Measurements from ENCODE around the gene CFAP210. TPM values are rescaled to one million over a fixed set of nuclear protein-coding genes. Genes with fewer than 3 reads are reported as not detected.
A peak's percentile ranks its signal among the peaks of the same experiment; 100 is the strongest.

Gene CFAP210
- total RNA-seq, 1 donor from 2014 or later = 1.4 TPM

DNA sequence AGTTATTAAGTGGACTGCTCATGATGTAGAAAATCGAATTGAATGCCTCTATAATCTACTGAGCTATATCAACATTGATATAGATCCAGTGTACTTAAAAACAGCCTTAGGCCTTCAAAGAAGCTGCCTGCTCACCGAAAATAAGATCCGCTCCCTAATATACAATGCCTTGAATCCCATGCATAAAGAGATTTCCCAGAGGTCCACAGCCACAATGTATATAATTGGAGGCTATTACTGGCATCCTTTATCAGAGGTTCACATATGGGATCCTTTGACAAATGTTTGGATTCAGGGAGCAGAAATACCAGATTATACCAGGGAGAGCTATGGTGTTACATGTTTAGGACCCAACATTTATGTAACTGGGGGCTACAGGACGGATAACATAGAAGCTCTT lies 41.4 kb upstream of the CFAP210 start:
- TF ChIP-seq CTCF (conservative IDR thresholded peaks at IDR 0.05) = no peak
- peaks cover 20% of the 10 kb centered on the region for H3K36me3 Mint-ChIP-seq
- H3K27ac Mint-ChIP-seq = no peak overlapping the region
- H3K4me1 Mint-ChIP-seq (ENCODE audit: unreplicated experiment) = peaks cover 39% of the 10 kb centered on the region
- DNase-seq (ENCODE audit: extremely low spot score, unreplicated experiment) = no peak
- peaks cover 7% of the 10 kb centered on the region for H3K27me3 Mint-ChIP-seq
- peak overlapping the region; percentile 94 for H3K4me3 Mint-ChIP-seq
- H3K9me3 Mint-ChIP-seq = no peaks in the 10 kb centered on the region

- H3K9me3 Mint-ChIP-seq = no peaks in the 10 kb centered on the region
- DNase-seq (ENCODE audit: extremely low spot score, unreplicated experiment) = peak; percentile 78
- H3K4me1 Mint-ChIP-seq (ENCODE audit: unreplicated experiment) = peaks cover 34% of the 10 kb centered on the region
- no peak for TF ChIP-seq CTCF (conservative IDR thresholded peaks at IDR 0.05)
- peak overlapping the region; percentile 94 for H3K4me3 Mint-ChIP-seq
- H3K27ac Mint-ChIP-seq = peak overlapping the region; percentile 73
- H3K27me3 Mint-ChIP-seq = peaks cover 7% of the 10 kb centered on the region
- peaks cover 13% of the 10 kb centered on the region for H3K36me3 Mint-ChIP-seq
Observed at GRCh38 chr2:169734169-169734847, 40.1 kb upstream of the CFAP210 start.

DNA sequence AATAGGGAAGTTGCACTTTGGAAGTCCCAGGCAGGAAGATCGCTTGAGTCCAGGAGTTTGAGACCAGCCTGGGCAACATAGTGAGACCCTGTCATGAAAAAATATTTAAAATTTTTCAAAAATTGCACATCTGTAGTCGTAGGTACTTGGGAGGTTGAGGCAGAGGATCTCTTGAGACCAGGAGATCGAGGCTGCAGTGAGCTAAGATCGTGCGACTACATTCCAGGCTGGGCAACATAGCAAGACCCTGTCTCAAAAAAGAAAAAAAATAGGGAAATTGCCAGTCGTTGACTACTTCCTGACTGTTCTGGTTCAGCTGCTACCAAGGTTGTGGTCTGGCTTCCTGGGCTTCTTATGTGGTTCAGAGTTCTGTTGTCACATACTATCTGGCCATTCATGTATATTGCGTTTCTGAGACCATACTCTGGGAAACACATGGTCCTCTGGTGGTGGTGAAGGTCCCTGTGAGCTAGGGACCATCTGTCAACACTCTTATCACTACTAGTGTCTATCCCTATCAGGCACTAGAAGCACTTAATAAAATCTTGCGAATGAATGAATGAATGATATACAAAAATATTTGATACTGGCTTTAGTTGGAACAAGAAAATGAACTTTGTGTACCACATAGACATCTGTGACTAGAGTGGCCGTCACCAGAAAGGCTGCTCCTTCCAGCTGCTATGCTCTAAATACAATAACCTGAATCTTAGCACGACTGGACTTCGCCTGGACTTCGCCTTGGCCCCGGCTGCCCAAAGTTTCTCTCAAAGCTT lies 38.6 kb upstream of the CFAP210 start:
- Mint-ChIP-seq H3K36me3 (peaks cover 9% of the 10 kb centered on the region), H3K27ac (peak overlapping the region; percentile 80), H3K4me3 (peak overlapping the region; percentile 97), H3K9me3 (no peaks in the 10 kb centered on the region), H3K4me1 (ENCODE audit: unreplicated experiment) (peaks cover 33% of the 10 kb centered on the region), H3K27me3 (peaks cover 7% of the 10 kb centered on the region)
- DNase-seq (ENCODE audit: extremely low spot score, unreplicated experiment) = no peak
- TF ChIP-seq CTCF (conservative IDR thresholded peaks at IDR 0.05) = no peak

- peaks cover 31% of the 10 kb centered on the region for H3K4me1 Mint-ChIP-seq (ENCODE audit: unreplicated experiment)
Observed at GRCh38 chr2:169732075-169732474, 37.9 kb upstream of the CFAP210 start.

DNA sequence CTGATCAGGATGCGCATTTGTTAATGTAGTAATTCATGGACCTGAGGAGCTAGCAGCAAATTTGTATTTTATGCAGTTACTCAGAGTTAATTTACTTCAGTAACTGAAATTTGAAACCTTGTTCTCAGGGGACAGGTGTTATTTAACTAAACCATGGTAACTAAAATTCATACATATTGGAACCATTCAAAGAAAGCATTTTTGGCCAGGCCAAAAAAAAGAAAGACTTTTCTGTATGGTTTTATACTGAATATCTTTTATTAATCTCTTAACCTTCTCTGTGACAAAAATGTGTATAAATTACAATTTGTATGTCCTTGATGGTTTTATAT lies 35.0 kb upstream of the CFAP210 start:
- Mint-ChIP-seq H3K4me3 (no peak overlapping the region), H3K4me1 (ENCODE audit: unreplicated experiment) (peaks cover 11% of the 10 kb centered on the region), H3K36me3 (no peaks in the 10 kb centered on the region)

More at GRCh38 chr2:169732075-169732474, 37.9 kb upstream of the CFAP210 start:
- H3K27me3 Mint-ChIP-seq = peaks cover 7% of the 10 kb centered on the region
- TF ChIP-seq CTCF (conservative IDR thresholded peaks at IDR 0.05) = no peak
- H3K4me3 Mint-ChIP-seq = peak overlapping the region; percentile 76
- H3K9me3 Mint-ChIP-seq = no peaks in the 10 kb centered on the region
- peaks cover 9% of the 10 kb centered on the region for H3K36me3 Mint-ChIP-seq
- no peak for DNase-seq (ENCODE audit: extremely low spot score, unreplicated experiment)
- no peak overlapping the region for H3K27ac Mint-ChIP-seq

More for the DNA sequence above, 35.0 kb upstream of the CFAP210 start:
- no peak overlapping the region for H3K27ac Mint-ChIP-seq
- H3K27me3 Mint-ChIP-seq = peaks cover 7% of the 10 kb centered on the region
- H3K9me3 Mint-ChIP-seq = no peaks in the 10 kb centered on the region
- no peak for TF ChIP-seq CTCF (conservative IDR thresholded peaks at IDR 0.05)
- DNase-seq (ENCODE audit: extremely low spot score, unreplicated experiment) = no peak

Measured in type B pancreatic cell (in vitro differentiated cells).